C4-2B (cell line): ENCODE data around the gene PSMD14.

Experiments used
- H3K27ac ChIP-seq: fragments of 450-650 bp; 2 replicates; pipeline ENCODE4 v1.5.1; 2017
- CTCF ChIP-seq: fragments of 450-650 bp; conservative IDR thresholded peaks from 2 replicates; pipeline ENCODE4 v1.5.1; 2017; ENCODE audit warnings: mild to moderate bottlenecking
- ZFX ChIP-seq: fragments of 450-650 bp; IDR thresholded peaks from 2 replicates; pipeline ENCODE4 v1.6.1; 2017

PSMD14 gene

GRCh38 chr2:161417438-161418274, 109.4 kb downstream of the PSMD14 start:
- H3K27ac ChIP-seq, result no peak overlapping the region
- no peak for TF ChIP-seq CTCF

GRCh38 chr2:161418275-161418714, 110.1 kb downstream of the PSMD14 start:
- no peak overlapping the region for H3K27ac ChIP-seq
- no peak for TF ChIP-seq CTCF
- TF ChIP-seq ZFX, result no peak

- no peak for TF ChIP-seq CTCF
- TF ChIP-seq ZFX, result no peak
These were observed 110.8 kb downstream of the PSMD14 start for GRCh38 chr2:161418715-161419637.

GRCh38 chr2:161419638-161420190, 111.5 kb downstream of the PSMD14 start:
- H3K27ac ChIP-seq, result no peak overlapping the region
- no peak for TF ChIP-seq CTCF
- TF ChIP-seq ZFX, result no peak

More at GRCh38 chr2:161418715-161419637, 110.8 kb downstream of the PSMD14 start:
- H3K27ac ChIP-seq, result no peak overlapping the region

- TF ChIP-seq CTCF (no peak), ZFX (no peak)
- no peak overlapping the region for H3K27ac ChIP-seq
These were observed 112.3 kb downstream of the PSMD14 start for GRCh38 chr2:161420406-161421074.

GRCh38 chr2:161421686-161422085, 113.5 kb downstream of the PSMD14 start:
- no peak for TF ChIP-seq ZFX
- no peak for TF ChIP-seq CTCF
- H3K27ac ChIP-seq, result no peak overlapping the region
